H4 (cell line): ENCODE measurements around the gene IARS2. TPM values are rescaled to one million over a fixed set of nuclear protein-coding genes. Genes with fewer than 3 reads are reported as not detected.
"Not testable (repeated sequence)": the region's sequence is repeated elsewhere in the genome, so short reads cannot be mapped to it uniquely, and the experiment has no call there.

Experiments used
- DNase-seq: peaks from one replicate; pipeline ENCODE4 v3.0.0-alpha.2; 2015; ENCODE audit warnings: low spot score
- total RNA-seq: library from RNA; depleted of rRNA; stranded (reverse); fragments of >200 nt; shearing (Covaris generic); gene quantifications from 2 replicates; pipeline ENCODE4 v1.2.3, GENCODE V29; 2014

IARS2 gene
- total RNA-seq, 1 experiment from 2014 or later = 95.4 TPM

DNA sequence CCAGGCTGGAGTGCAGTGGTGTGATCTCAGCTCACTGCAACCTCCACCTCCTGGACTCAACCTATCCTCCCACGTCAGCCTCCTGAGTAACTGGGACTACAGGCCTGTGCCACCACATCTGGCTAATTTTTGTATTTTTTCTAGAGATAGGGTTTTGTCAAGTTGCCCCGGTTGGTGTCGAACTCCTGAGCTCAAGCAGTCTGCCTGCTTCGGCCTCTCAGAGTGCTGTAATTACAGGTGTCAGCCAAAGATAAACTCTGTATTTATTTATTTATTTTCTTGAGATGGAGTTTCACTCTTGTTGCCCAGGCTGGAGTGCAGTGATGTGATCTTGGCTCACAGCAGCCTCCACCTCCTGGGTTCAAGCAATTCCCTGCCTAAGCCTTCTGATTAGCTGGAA is 18.7 kb downstream of the IARS2 start:
- DNase-seq = not testable (repeated sequence)

- DNase-seq = peak; percentile 21
These were observed 19.3 kb downstream of the IARS2 start for GRCh38 chr1:220113136-220113695.

DNA sequence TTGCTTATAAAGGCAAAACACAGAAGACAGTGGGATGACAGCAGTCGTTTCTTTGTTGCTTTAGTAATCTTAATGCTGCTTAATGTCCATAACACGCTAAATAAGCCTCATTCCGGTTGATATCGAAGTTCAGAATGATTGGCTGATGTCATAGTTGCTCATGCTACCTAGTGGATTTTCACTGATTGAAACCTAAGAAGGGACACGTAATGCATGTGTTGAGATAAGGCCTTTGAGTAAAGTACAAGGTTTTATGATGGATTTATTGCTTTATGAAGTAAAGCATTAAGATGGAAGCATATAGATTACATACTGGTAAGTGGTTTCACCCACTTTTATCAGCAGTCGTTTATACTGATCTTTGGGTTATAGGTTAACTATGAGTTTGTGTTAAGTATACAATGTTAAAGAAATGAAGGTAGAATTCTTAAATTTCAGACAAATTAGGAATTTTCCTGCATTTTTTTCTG is 25.1 kb downstream of the IARS2 start:
- DNase-seq = no peak

GRCh38 chr1:220121791-220122530 is 28.0 kb downstream of the IARS2 start:
- no peak for DNase-seq

- DNase-seq = no peak
These were observed 29.1 kb downstream of the IARS2 start for GRCh38 chr1:220123066-220123465.

GRCh38 chr1:220123889-220124288 is 30.0 kb downstream of the IARS2 start:
- DNase-seq = no peak

DNA sequence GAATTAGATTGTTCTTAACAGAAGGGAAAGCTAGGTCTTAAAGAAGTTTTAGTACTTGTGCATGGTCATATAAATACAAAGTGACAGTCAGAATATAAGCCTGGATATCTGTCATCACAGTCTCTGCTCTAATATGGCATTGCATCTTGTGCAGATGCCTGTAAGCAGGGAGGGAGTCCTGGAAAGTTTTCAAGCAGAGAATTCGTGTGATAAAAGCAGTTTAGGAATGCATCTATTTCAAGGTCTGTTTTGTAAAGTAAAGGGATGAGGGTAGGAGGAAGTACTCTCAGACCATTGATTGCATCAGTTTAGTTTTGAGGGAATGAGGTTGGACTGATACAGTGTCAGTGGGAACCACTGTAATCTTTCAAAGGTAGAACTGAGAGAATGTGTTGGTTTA is 30.6 kb downstream of the IARS2 start:
- no peak for DNase-seq

- no peak for DNase-seq
These were observed 33.1 kb downstream of the IARS2 start for GRCh38 chr1:220127076-220127475.

- DNase-seq = no peak
These were observed 35.7 kb downstream of the IARS2 start for GRCh38 chr1:220129479-220130210.

GRCh38 chr1:220135755-220136154 is 41.8 kb downstream of the IARS2 start:
- DNase-seq = no peak

DNA sequence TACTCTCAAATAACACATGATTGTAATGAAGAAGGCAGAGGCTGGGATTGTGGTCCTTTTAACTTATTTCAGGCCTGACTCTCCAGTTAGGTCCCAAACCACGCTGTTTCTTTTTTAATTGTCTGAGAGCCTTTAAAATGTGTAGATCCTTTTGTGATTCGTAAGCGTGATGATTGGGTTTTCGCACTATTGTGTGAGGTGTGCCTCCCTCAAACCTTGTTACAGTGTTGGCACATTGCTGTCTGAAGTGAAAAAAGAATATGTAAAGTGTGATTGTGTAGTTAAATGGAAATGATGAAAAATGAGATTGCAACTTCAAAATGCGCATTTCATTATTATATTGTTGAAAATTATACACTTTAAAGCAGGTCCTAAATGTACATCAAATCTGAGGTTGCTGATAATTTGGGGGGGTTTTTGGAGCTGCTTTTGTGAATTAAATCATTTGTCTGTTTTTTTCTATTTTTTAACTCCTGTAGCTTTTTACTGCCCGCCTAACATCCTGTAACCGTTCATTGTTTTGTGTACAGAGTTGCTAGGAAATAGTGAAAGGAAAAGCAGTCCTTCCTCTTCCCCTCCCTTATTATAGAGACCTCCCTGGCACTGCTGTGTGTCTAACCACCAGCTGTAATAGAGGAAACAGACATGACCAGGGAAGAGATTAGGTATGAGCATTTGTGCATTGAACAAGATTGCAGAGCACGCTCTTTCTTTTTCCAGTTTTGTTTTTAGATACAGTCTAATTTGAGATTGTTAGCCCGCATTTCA is 43.3 kb downstream of the IARS2 start:
- no peak for DNase-seq

DNA sequence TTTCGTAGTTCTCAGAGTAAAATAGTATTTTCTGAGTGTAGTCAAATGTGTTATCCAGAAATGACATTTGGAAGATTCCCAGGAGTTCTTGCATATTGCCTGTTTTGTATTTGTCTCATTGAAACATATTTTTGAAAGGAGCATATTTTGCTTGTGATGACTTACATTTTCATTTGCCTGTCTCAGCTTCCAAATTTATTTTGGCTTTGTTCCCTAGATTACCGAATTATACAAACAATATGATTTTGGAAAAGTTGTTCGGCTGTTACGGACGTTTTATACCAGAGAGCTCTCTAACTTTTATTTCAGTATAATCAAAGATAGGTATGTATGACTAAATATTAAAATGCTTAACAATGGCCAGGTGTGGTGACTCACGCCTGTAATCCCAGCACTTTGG is 46.0 kb downstream of the IARS2 start:
- no peak for DNase-seq

DNA sequence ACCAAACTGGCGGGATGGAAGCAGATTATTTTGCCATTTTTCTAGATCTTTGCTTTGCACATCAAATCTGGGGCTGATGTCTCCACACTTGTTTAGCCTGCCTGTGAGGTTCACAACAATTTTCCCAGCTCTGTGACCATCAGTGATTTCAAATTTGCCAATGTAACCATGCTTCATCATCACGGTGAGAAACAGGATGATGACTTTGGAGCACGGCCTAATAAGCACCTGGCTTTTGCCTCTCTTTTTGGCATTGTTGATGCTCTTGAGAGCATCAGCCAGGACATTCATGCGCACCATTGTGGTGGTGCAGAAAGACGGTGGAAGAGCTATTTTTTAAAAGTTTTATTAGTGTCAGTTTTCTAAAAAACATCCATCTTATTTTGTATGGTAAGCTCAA is 50.1 kb downstream of the IARS2 start:
- DNase-seq = no peak

DNA sequence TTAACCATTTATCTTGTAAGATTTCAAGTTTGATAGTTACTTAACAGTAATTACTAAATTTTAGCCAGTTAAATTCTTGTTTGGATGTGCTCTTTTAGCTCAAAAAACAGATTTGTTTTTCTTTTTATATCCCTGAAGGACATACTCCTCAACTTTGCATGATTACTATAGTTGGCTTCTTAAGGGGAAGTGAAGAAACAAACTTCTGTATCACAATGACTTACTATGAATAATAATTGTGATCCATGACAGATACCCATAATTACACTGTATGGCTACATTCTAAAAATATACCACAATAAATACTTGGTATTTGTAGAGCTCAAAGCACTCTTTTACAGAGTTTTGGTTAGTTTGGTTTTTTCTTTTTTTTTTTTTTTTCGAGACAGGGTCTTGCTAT is 55.8 kb downstream of the IARS2 start:
- DNase-seq = no peak

DNA sequence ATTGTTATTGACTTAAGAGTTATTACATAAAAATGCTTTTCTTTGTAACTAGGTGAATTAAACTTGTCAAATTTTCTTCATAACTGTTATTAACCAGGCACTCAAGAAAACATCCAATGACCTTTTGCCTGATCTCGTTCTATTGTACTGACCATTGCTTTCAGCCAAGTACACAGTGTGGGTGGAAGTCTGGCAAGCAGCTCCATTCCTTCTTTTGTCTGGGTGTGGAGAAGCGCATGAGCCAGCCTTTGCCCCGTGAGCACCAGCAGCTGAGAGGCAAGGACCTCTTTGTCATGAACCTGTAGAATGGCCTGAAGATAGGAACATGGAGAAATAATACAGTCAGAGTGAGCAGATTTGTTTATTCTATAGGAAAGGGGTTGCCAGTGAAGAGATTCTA is 57.5 kb downstream of the IARS2 start:
- no peak for DNase-seq

DNA sequence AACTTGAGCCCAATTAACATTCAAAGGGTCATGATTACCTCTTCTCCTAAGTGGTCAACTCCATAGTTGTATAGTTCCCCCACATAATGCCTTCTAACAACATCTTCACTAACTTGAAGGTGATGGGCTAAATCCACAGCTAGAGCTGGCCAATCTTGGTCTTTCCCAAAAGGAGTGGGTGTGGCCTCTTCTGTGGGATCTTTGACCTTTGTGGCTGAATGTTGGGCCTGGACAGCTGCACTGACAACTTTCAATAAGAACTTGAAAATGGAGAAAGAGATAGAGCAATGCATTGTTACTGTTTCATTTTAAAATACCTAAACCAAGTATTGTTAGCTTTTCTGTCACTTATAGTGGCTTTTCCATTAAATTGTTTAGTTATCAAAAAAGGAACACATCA is 59.2 kb downstream of the IARS2 start:
- DNase-seq = no peak

DNA sequence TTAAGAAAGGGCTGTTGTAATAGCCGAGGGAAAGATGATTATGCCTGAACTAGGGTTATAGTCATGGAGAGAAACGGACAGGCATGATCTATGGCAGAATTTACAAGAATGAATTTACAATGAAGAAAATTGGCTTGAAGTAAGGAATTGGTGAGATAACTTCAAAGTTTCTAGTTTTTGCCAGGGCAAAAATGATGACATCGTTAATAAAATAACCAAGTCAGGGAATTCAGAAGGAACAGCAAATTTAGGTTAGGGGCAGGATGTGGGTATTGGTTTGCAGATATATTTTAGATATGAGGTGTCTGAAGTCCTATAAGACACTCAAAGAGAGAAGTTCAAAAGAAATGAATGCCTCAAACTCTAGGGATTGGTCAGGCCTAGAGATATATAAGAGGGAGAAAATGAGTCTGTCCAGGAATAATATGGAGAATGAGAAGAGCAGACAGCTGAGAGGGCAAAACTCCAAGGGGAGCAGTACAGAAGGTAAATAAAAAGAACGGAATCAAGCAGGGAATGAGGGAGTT is 62.8 kb downstream of the IARS2 start:
- no peak for DNase-seq

- no peak for DNase-seq
These were observed 63.8 kb downstream of the IARS2 start for GRCh38 chr1:220157738-220158137.

- DNase-seq = not testable (repeated sequence)
These were observed 64.6 kb downstream of the IARS2 start for GRCh38 chr1:220158530-220158929.

DNA sequence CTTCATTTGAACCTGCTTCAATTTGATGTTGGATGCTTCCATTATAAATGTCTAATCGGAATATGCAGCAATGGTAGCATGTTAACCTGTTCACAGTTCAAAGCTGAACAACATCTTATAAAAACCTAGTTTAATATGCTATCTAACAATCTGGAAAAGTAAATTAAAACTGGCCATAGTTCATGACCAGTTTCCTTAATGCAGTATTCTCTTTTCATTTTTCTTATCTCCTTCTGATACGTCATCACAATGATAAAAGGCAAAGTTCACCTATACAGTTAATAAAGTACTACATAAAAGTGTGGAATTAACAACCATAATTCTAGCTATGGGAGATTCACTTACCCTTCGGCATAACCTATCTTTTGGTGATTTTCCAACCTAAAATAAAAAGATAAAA is 65.1 kb downstream of the IARS2 start:
- DNase-seq = no peak

GRCh38 chr1:220160027-220160426 is 66.1 kb downstream of the IARS2 start:
- no peak for DNase-seq

GRCh38 chr1:220164116-220164515 is 70.2 kb downstream of the IARS2 start:
- no peak for DNase-seq
